ENCODE measurements around the gene EXOC2.

GRCh38 chr6:491233-491632, 201.7 kb downstream of the EXOC2 start:
- TF ChIP-seq, protein P1, sequence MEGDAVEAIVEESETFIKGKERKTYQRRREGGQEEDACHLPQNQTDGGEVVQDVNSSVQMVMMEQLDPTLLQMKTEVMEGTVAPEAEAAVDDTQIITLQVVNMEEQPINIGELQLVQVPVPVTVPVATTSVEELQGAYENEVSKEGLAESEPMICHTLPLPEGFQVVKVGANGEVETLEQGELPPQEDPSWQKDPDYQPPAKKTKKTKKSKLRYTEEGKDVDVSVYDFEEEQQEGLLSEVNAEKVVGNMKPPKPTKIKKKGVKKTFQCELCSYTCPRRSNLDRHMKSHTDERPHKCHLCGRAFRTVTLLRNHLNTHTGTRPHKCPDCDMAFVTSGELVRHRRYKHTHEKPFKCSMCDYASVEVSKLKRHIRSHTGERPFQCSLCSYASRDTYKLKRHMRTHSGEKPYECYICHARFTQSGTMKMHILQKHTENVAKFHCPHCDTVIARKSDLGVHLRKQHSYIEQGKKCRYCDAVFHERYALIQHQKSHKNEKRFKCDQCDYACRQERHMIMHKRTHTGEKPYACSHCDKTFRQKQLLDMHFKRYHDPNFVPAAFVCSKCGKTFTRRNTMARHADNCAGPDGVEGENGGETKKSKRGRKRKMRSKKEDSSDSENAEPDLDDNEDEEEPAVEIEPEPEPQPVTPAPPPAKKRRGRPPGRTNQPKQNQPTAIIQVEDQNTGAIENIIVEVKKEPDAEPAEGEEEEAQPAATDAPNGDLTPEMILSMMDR (IDR thresholded peaks at IDR 0.05; ENCODE audit: low read depth, low read length) = no peak
- TF ChIP-seq POLR2A (IDR thresholded peaks at IDR 0.05; ENCODE audit: extremely low read depth, insufficient read length) (no peak), MYC (IDR thresholded peaks at IDR 0.05; ENCODE audit: low read depth, low read length) (no peak)
- TF ChIP-seq, protein P2, sequence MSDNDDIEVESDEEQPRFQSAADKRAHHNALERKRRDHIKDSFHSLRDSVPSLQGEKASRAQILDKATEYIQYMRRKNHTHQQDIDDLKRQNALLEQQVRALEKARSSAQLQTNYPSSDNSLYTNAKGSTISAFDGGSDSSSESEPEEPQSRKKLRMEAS (IDR thresholded peaks at IDR 0.05; ENCODE audit: low read depth, low read length) = no peak
